Hematopoietic multipotent progenitor cell (in vitro differentiated cells): Measurements from ENCODE around the gene CDK6. TPM values are rescaled to one million over a fixed set of nuclear protein-coding genes. Genes with fewer than 3 reads are reported as not detected.
A peak's percentile ranks its signal among the peaks of the same experiment; 100 is the strongest.

ENCODE experiments used
- DNase-seq, 3 donors: peaks; one replicate each; pipeline ENCODE4 v3.0.0-alpha.2; 2011 to 2015; ENCODE audit warnings: low read depth in 2 of 3, low spot score in 2 of 3
- total RNA-seq: library from RNA; depleted of rRNA; stranded (reverse); fragments of >200 nt; gene quantifications from one replicate; pipeline ENCODE4 v1.2.3, GENCODE V29; 2012

Gene CDK6
- total RNA-seq, 1 donor, result 627 TPM

GRCh38 chr7:92830027-92830426 is 6.3 kb downstream of the CDK6 start:
- no peak for DNase-seq

GRCh38 chr7:92827464-92828120 is 8.8 kb downstream of the CDK6 start:
- no peak for DNase-seq

- no peak for DNase-seq
Measured at GRCh38 chr7:92826258-92826938, 10.0 kb downstream of the CDK6 start.

- no peak for DNase-seq
Measured at GRCh38 chr7:92824901-92825480, 11.4 kb downstream of the CDK6 start.

GRCh38 chr7:92824450-92824849 is 11.9 kb downstream of the CDK6 start:
- no peak for DNase-seq

GRCh38 chr7:92823042-92823441 is 13.3 kb downstream of the CDK6 start:
- DNase-seq, result no peak

- no peak for DNase-seq
Measured at GRCh38 chr7:92820191-92820590, 16.2 kb downstream of the CDK6 start.

- DNase-seq, result no peak
Measured at GRCh38 chr7:92817398-92817797, 19.0 kb downstream of the CDK6 start.

GRCh38 chr7:92815412-92815811 is 21.0 kb downstream of the CDK6 start:
- DNase-seq, result no peak

GRCh38 chr7:92813390-92814024 is 22.9 kb downstream of the CDK6 start:
- peak in 2 of 3 donors; percentile 40 to 51 for DNase-seq

- DNase-seq, result no peak
Measured at GRCh38 chr7:92811158-92811557, 25.2 kb downstream of the CDK6 start.

- peak; percentile 23 to 85 (median 83) for DNase-seq
Measured at GRCh38 chr7:92809760-92810573, 26.4 kb downstream of the CDK6 start.

- no peak for DNase-seq
Measured at GRCh38 chr7:92809397-92809759, 27.0 kb downstream of the CDK6 start.

GRCh38 chr7:92808635-92809034 is 27.7 kb downstream of the CDK6 start:
- no peak for DNase-seq

GRCh38 chr7:92808006-92808405 is 28.4 kb downstream of the CDK6 start:
- no peak for DNase-seq

- DNase-seq, result no peak
Measured at GRCh38 chr7:92806496-92806895, 29.9 kb downstream of the CDK6 start.

GRCh38 chr7:92802406-92802805 is 34.0 kb downstream of the CDK6 start:
- no peak for DNase-seq

GRCh38 chr7:92799446-92800211 is 36.7 kb downstream of the CDK6 start:
- DNase-seq, result no peak

- peak in 1 of 3 donors; percentile 40 for DNase-seq
Measured at GRCh38 chr7:92798517-92799249, 37.7 kb downstream of the CDK6 start.
